KMS-11 (cell line): ENCODE measurements around the gene PRDX4.
A peak's percentile ranks its signal among the peaks of the same experiment; 100 is the strongest.
"Not testable (repeated sequence)": the region's sequence is repeated elsewhere in the genome, so short reads cannot be mapped to it uniquely, and the experiment has no call there.

Source experiments
- H2AFZ ChIP-seq: fragments of 200-600 bp; sonication (generic); 2 replicates; pipeline ENCODE4 v1.6.1; 2016; ENCODE audit warnings: antibody characterized with exemption, mixed run types, low read depth
- H3K27ac ChIP-seq: fragments of 200-600 bp; sonication (generic); 2 replicates; pipeline ENCODE4 v1.6.1; 2016; ENCODE audit warnings: mild to moderate bottlenecking, mixed run types
- H3K27me3 ChIP-seq: fragments of 200-600 bp; sonication (generic); 2 replicates; pipeline ENCODE4 v1.6.1; 2017; ENCODE audit warnings: mild to moderate bottlenecking, low read depth, mixed run types, moderate library complexity; ENCODE audit not compliant: insufficient read depth
- H3K36me3 ChIP-seq: fragments of 200-600 bp; sonication (generic); 2 replicates; pipeline ENCODE4 v1.6.1; 2017; ENCODE audit warnings: mild to moderate bottlenecking, mixed run types; ENCODE audit not compliant: insufficient read depth
- H3K4me1 ChIP-seq: fragments of 200-600 bp; sonication (generic); 2 replicates; pipeline ENCODE4 v1.6.1; 2016; ENCODE audit warnings: mild to moderate bottlenecking, low read depth, mixed run types; ENCODE audit not compliant: poor library complexity, severe bottlenecking
- H3K4me2 ChIP-seq: fragments of 200-600 bp; sonication (generic); 2 replicates; pipeline ENCODE4 v1.7.0; 2016; ENCODE audit warnings: mild to moderate bottlenecking, mixed run types
- H3K4me3 ChIP-seq: fragments of 200-600 bp; sonication (generic); IDR thresholded peaks from 2 replicates; pipeline ENCODE4 v1.6.1; 2017; ENCODE audit warnings: low read depth, low read length, mixed read lengths; ENCODE audit not compliant: insufficient read depth
- H3K79me2 ChIP-seq: fragments of 200-600 bp; sonication (generic); 2 replicates; pipeline ENCODE4 v1.6.1; 2016; ENCODE audit warnings: low read depth, mixed run types; ENCODE audit not compliant: insufficient read depth
- H3K9ac ChIP-seq: fragments of 200-600 bp; sonication (generic); 2 replicates; pipeline ENCODE4 v1.6.1; 2016; ENCODE audit warnings: mild to moderate bottlenecking, mixed run types
- H4K20me1 ChIP-seq: fragments of 200-600 bp; sonication (generic); 2 replicates; pipeline ENCODE4 v1.6.1; 2016; ENCODE audit warnings: mild to moderate bottlenecking, mixed run types; ENCODE audit not compliant: insufficient read depth
- TF ChIP-seq, protein P1 (sequence below): fragments of 200-600 bp; sonication (generic); conservative IDR thresholded peaks from 2 replicates; pipeline ENCODE4 v1.6.1; 2017; ENCODE audit warnings: low read depth, mild to moderate bottlenecking, antibody characterized with exemption, low read length, moderate library complexity, mixed read lengths

The PRDX4 gene

DNA sequence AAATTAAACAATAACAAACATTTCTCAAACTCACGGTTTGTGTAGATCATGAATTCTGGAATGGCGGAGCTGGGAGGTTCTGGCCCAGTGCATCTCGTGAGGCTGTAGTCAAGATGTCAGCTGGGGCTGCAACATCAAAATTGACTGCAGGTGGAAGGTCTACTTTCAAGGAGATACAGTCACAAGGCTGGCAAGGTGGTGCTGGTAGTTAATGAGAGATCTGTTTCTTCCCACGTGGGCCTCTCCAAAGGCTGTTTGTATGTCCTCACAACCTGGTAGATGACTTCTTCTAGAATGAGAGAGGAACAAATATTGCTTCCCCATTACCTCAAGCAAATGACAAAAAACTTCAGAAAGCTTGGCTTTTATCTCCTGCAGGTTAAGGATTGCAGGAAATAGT, 8.0 kb upstream of the PRDX4 start:
- no peak overlapping the region for H3K4me3 ChIP-seq
- TF ChIP-seq, protein P1, sequence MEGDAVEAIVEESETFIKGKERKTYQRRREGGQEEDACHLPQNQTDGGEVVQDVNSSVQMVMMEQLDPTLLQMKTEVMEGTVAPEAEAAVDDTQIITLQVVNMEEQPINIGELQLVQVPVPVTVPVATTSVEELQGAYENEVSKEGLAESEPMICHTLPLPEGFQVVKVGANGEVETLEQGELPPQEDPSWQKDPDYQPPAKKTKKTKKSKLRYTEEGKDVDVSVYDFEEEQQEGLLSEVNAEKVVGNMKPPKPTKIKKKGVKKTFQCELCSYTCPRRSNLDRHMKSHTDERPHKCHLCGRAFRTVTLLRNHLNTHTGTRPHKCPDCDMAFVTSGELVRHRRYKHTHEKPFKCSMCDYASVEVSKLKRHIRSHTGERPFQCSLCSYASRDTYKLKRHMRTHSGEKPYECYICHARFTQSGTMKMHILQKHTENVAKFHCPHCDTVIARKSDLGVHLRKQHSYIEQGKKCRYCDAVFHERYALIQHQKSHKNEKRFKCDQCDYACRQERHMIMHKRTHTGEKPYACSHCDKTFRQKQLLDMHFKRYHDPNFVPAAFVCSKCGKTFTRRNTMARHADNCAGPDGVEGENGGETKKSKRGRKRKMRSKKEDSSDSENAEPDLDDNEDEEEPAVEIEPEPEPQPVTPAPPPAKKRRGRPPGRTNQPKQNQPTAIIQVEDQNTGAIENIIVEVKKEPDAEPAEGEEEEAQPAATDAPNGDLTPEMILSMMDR, result no peak
- H2AFZ ChIP-seq, result no peak overlapping the region
- no peak overlapping the region for H3K4me2 ChIP-seq
- no peak overlapping the region for H3K27ac ChIP-seq
- H4K20me1 ChIP-seq, result no peaks in the 10 kb centered on the region
- no peak overlapping the region for H3K9ac ChIP-seq
- H3K79me2 ChIP-seq, result no peaks in the 10 kb centered on the region
- H3K4me1 ChIP-seq, result peaks cover 30% of the 10 kb centered on the region
- no peaks in the 10 kb centered on the region for H3K27me3 ChIP-seq
- H3K36me3 ChIP-seq, result no peaks in the 10 kb centered on the region

DNA sequence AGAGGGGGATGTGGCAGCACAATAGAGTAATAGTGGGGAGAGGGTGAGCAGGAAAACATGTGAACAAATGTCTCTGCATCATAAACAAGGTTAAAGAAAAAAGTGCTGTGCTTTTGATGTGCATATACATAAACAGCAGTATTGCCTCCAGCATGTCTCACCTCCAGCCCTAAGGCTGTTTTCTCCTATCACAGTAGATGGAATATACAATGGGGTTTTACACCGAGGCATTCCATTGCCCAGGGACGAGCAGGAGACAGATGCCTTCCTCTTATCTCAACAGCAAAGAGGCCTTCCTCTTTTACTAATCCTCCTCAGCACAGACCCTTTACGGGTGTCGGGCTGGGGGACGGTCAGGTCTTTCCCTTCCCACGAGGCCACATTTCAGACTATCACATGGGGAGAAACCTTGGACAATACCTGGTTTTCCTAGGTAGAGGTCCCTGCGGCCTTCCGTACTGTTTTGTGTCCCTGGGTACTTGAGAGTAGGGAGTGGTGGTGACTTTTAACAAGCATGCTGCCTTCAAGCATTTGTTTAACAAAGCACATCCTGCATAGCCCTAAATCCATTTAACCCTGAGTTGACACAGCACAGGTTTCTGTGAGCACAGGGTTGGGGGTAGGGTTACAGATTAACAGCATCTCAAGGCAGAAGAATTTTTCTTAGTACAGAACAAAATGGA, 7.1 kb upstream of the PRDX4 start:
- not testable (repeated sequence) for H4K20me1 ChIP-seq, H3K79me2 ChIP-seq, H3K9ac ChIP-seq, H2AFZ ChIP-seq, H3K27me3 ChIP-seq, H3K27ac ChIP-seq, H3K36me3 ChIP-seq, H3K4me2 ChIP-seq, H3K4me3 ChIP-seq
- H3K4me1 ChIP-seq, result peaks cover 37% of the 10 kb centered on the region

DNA sequence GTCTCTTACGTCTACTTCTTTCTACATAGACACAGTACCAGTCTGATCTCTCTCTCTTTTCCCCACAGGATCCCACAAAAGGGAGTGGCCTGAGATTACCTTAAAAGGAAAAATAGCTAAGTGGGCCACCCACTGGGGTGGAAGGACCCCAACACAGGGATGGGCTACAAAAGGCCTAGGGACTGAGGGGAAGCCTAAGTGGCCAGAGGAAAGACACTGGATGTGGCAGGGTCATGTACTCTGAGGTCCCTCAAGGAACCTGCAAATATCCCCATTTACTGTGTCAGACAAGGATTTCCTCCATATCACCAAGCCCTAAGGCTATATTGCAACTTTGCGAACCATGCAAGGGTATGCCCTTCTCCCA, 6.5 kb upstream of the PRDX4 start:
- Histone ChIP-seq H3K4me2 (no peak overlapping the region), H2AFZ (no peak overlapping the region), H3K4me3 (no peak overlapping the region), H3K27me3 (no peaks in the 10 kb centered on the region), H3K9ac (no peak overlapping the region), H3K36me3 (no peaks in the 10 kb centered on the region), H4K20me1 (no peaks in the 10 kb centered on the region), H3K79me2 (no peaks in the 10 kb centered on the region), H3K27ac (no peak overlapping the region), H3K4me1 (peaks cover 37% of the 10 kb centered on the region)
- TF ChIP-seq, protein P1, result no peak

DNA sequence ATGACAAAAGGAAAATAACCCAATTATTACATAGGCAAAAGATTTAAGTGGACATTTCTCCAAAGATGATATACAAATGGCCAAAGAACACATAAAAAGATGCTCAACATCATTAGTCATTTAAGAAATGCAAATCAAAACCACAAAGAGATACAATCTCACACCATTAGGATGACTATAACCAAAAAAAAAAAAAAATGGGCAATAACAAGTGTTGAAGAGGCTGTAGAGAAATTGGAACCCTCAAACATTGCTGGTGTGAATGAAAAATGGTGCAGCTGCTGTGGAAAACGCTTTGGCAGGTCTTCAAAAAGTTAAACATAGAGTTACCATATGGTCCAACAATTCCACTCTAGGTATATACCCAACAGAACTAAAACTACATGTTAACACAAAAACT, 5.6 kb upstream of the PRDX4 start:
- Histone ChIP-seq H3K4me3 (no peak overlapping the region), H3K4me1 (peaks cover 39% of the 10 kb centered on the region), H3K27me3 (no peaks in the 10 kb centered on the region), H3K79me2 (no peaks in the 10 kb centered on the region), H3K27ac (no peak overlapping the region), H3K4me2 (peak overlapping the region; percentile 53; the same call in 1 of the 2 replicates), H4K20me1 (no peaks in the 10 kb centered on the region), H3K9ac (no peak overlapping the region), H2AFZ (no peak overlapping the region), H3K36me3 (no peaks in the 10 kb centered on the region)
- TF ChIP-seq, protein P1, result no peak

DNA sequence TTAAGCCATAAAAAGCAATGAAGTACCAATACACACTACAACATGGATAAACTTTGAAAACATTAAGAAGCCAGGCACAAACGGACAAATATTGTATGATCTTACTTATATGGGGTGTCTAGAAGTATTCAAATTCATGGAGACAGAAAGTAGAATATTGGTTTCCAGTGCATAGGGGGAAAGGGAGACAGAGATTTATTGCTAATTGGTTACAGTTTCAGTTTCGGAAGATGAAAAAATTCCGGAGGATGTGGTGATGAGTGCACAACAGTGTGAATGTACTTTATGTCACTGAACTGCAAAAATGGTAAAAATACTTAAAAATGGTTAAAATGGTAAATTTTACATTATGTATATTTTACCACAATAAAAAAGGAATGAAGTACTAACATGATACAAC, 5.1 kb upstream of the PRDX4 start:
- peak overlapping the region; percentile 53 for H3K4me2 ChIP-seq

More for the DNA sequence above, 5.1 kb upstream of the PRDX4 start:
- H3K4me1 ChIP-seq, result peaks cover 43% of the 10 kb centered on the region
- no peak overlapping the region for H3K27ac ChIP-seq
- no peak overlapping the region for H3K9ac ChIP-seq
- TF ChIP-seq, protein P1, result no peak
- no peak overlapping the region for H2AFZ ChIP-seq
- no peak overlapping the region for H3K4me3 ChIP-seq
- no peaks in the 10 kb centered on the region for H4K20me1 ChIP-seq
- no peaks in the 10 kb centered on the region for H3K27me3 ChIP-seq
- no peaks in the 10 kb centered on the region for H3K36me3 ChIP-seq
- no peaks in the 10 kb centered on the region for H3K79me2 ChIP-seq
